GM18951 (cell line): ENCODE data around the gene PYROXD2.

Experiments used
- POLR2A ChIP-seq: IDR thresholded peaks from 4 replicates; pipeline ENCODE4 v1.6.1; 2011; ENCODE audit warnings: mild to moderate bottlenecking; ENCODE audit not compliant: insufficient read length, insufficient read depth; ENCODE audit errors: extremely low read depth
- in situ Hi-C: fragments of 300-500 bp; cut with MboI; formaldehyde crosslinking; loops from one replicate; pipeline ENCODE4 v1.12.0; 2022; ENCODE audit warnings: low sequenced_read_pairs, mixed read lengths, inconsistent platforms; ENCODE audit not compliant: unreplicated experiment

PYROXD2 gene

GRCh38 chr10:98368644-98369043, 46.3 kb downstream of the PYROXD2 start:
- in situ Hi-C loops: no loop called here
- TF ChIP-seq POLR2A: no peak

DNA sequence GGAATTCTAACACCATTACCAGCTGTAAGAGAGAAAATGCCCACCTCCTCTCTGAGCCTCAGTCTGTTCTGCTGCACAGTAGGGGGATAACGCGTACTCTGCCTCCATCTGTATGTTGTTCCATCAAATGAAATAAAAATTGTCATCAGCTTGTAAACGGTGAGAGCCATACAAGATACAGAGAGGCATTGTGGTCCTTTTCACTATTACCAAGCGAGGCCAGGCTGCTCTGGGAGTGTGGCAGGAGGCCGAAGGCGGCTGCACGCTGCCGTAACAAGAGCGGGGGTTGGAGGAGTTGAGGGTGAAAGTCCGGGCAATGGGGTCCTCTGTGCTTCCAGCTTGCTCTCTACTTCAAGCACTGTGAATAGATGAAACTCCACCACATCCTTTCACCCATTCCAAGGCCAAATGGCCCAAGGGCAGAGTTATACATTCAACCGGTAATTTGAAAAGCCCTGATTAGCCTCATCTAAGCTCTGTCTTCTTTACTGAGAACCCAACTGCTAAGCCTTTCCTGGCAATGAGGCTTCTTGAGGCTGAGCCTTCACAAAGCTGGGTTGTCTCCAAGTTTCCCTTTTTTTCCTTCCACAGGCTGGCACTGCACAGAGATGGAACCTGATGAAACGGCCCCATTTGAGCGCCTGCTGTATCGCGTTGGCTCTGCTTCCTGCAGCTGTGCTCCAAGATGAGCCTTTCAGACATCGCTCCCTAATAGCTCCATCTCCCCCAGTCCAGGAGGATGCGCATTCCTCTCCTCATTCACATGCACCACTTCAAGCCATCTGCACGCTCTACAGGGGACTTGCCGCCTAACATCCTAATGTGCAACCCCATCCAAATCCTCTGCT, 47.2 kb downstream of the PYROXD2 start:
- in situ Hi-C loops: no loop called here

DNA sequence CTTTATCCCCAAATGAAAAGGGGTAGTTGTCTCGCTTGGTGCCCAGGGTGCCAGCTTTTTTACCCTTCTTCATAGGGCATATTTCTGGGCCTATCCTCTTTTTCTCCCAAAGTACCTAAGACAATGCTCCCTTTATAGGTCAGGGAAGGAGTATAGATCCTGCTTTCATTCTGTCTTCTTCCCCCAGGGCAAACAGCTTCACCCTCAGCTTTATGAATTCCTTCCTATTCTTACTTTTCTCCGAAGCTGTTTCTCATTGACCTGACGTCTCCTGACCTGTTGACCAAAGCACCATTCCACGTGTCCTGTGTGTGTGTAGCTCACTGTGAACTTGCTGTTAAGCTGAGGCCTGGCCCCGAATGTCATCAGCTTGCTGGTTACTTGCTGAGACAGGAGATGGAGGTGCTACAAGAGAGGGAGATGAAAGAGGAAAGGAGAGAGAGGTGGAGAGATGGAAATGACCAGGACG, 48.9 kb downstream of the PYROXD2 start:
- in situ Hi-C loops: no loop called here
- no peak for TF ChIP-seq POLR2A

More for the DNA sequence above, 47.2 kb downstream of the PYROXD2 start:
- TF ChIP-seq POLR2A: no peak

- in situ Hi-C loops: no loop called here
- TF ChIP-seq POLR2A: no peak
Measured at GRCh38 chr10:98365406-98366061, 49.4 kb downstream of the PYROXD2 start.

DNA sequence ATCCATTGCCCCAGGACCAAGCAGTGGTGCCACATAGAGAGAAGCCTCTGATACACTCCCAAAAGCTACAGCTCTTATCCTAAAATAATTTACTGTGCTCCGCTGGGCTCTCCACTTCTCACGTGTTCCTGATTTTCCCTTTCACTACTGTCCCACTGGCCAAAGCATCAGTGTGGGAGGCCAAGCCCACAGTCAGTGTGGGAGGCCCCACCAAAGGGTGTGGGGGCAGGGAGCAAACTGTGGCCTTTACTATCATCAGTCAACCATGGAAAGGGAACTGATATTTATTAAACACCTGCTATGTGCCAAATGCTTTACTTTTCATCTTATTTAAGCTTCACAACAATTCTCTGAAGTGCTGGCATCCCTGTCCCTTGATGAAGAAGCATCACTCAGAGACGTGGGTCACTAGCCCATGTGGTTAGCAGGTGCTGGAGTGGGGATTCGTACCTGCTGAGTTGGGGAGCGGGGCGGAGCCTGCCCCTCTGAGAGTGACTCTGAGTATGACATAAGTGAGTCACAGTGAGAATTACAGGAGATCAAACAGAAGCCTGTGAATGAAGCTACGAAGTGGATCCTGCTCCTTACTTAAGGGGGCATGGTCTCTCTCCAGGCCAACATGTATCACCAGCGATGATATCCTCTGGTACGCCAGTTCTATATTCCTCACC, 50.4 kb downstream of the PYROXD2 start:
- in situ Hi-C loops: no loop called here
- TF ChIP-seq POLR2A: no peak

DNA sequence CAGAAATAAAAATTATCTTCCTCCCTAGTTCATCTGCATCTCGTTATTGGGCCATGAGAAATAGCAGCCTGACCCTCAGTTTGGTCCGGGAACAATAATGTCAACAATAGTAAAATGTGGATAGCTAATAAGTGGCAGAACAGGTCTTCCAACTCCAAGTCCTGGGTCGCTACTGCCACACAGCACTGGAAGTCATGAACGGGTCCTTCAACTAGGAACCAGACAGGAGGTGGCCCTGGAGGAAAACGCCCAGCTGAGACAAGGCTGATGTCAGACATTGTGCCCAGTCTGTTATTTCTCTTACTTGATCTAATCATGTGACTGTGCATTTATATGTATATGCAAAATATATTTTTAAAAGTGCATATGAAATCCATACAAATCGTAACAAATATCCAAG, 51.8 kb downstream of the PYROXD2 start:
- in situ Hi-C loops: no loop called here
- no peak for TF ChIP-seq POLR2A

DNA sequence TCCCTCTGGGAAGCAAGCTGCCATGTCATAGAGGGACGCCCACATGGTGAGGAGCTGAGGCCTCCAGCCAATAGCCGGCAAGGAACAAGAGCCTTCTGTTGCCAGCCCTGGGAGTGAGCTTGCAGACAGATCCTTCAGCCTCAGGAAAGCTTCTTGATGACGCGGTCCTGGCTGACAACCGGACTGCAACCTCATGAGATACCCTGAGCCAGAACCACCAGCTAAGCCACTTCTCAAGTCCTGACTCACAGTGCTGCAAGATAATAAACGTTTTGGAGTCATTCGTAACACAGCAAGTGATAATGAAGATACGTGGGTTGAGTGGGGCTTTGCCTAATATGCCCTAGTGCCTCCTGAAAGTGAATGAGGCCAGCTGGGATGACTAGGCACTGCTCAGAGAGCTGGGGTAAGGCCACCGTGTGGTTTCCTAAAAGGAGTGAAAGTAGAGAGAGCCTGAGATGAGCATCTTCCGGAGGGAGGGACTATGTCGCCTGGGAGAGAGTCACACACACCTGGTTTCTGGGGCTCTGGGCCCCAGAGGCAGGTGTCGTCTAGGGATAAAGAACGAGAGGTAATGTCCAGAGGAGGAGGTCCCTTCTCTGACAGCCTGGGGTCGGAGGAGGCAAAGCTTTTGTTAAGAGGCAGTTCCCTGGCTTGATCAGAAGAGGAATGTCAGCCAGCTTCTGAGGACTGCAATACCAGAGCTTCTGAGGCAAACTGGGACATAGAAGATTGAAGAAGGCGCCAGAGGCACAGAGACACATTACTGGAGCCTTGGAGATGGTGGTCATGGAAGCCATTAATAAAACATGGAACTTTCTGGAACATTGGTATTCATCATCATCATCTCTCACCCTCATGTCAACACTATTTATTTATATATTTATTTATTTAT, 53.6 kb downstream of the PYROXD2 start:
- in situ Hi-C loops: no loop called here
- TF ChIP-seq POLR2A: no peak

DNA sequence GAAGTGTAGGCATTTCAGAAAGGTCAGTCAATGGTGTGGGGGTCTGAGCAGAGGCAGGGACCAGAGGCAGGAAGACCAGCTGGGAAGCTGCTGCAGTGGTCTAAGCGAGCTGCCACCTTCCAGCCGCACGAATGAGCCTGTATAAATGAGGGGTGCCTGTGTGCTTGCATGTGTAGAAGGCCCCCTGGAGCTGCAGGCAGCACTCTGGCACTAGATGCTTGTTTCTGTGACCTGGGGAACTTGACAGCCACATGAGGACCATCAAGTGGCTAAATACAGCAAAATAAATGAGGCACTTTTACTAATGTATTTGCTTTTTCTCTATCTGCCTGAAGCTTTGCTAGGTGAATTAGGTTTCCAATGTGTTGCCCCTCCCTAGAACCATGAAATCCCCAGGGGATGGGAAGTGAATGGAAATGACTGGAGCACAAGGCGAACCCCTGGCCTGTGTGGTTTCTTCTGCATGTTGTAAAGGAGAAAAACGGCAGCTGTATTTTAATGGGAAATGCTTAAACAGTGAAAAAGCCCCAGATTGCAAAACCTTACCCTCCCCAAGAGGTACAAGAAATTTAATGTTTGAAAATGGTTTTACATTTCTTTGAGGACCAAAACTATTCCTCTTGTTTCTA, 57.7 kb downstream of the PYROXD2 start:
- in situ Hi-C loops: no loop called here
- TF ChIP-seq POLR2A: no peak

GRCh38 chr10:98354491-98354890, 60.5 kb downstream of the PYROXD2 start:
- TF ChIP-seq POLR2A: no peak
- in situ Hi-C loops: no loop called here

- in situ Hi-C loops: no loop called here
- TF ChIP-seq POLR2A: no peak
Measured at GRCh38 chr10:98353170-98353569, 61.8 kb downstream of the PYROXD2 start.

GRCh38 chr10:98351831-98352402, 63.1 kb downstream of the PYROXD2 start:
- in situ Hi-C loops: no loop called here
- TF ChIP-seq POLR2A: no peak

GRCh38 chr10:98349508-98349922, 65.5 kb downstream of the PYROXD2 start:
- in situ Hi-C loops: no loop called here
- TF ChIP-seq POLR2A: no peak
